Erythroblast (primary cell): ENCODE measurements around the gene CXCL8.

Experiments
- DNase-seq, 2 experiments: peaks; one replicate each; lab custom pipeline; 2025; lab: John Stamatoyannopoulos, UW
- GATA1 ChIP-seq: IDR thresholded peaks from 2 replicates; pipeline ENCODE4 v1.6.1; 2011; ENCODE audit warnings: low read depth, mild to moderate bottlenecking, control low read depth, low read length, moderate library complexity
- POLR2A ChIP-seq: IDR thresholded peaks from 2 replicates; pipeline ENCODE4 v1.6.1; 2011; ENCODE audit warnings: mild to moderate bottlenecking, low read length

CXCL8 gene

DNA sequence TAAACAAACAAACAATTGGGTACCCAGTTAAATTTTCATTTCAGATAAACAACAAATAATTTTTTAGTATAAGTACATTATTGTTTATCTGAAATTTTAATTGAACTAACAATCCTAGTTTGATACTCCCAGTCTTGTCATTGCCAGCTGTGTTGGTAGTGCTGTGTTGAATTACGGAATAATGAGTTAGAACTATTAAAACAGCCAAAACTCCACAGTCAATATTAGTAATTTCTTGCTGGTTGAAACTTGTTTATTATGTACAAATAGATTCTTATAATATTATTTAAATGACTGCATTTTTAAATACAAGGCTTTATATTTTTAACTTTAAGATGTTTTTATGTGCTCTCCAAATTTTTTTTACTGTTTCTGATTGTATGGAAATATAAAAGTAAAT, 2.9 kb downstream of the CXCL8 start:
- DNase-seq: no peak
- TF ChIP-seq POLR2A: no peak
- TF ChIP-seq GATA1: no peak

DNA sequence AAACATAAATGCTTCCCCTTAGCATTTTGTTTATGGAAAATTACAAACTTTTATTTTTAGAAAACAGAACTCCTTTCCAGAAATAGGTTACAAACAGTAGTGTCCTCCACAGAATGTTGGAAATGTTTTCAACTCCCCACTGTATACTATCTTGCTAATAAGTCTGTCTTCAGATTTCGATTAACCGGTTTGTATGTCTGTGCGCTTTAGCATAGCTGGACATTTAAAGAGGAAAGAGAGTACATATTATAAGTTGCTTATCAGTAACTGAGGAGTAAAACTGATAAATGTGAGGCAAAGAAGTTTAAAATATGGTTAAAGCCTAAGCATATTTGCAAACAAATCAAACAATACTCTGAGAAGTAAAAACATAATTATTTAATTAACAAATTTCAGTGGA, 3.4 kb downstream of the CXCL8 start:
- DNase-seq: no peak

DNA sequence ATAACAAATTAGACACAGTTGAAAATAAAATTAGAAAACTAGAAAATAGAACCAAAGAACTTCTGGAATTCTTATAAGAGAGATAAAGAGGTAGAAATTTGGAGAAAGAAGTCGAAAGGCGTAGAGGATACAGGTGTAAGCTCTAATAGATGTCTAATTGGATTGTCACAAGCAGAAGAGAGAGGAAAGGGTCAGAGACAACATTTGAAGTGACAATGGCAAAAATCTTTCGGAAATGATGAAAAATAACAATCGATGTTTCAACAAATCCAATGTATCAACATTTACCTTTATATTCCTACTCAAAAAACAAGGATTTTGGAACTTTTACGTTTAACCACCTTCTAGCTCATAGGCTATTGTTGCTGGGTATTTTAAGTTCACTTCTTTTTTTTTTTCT, 3.8 kb downstream of the CXCL8 start:
- DNase-seq: no peak
- TF ChIP-seq POLR2A (peak; percentile 57), GATA1 (no peak)

More for the DNA sequence above, 3.4 kb downstream of the CXCL8 start:
- TF ChIP-seq GATA1 (no peak), POLR2A (peak; percentile 62)

DNA sequence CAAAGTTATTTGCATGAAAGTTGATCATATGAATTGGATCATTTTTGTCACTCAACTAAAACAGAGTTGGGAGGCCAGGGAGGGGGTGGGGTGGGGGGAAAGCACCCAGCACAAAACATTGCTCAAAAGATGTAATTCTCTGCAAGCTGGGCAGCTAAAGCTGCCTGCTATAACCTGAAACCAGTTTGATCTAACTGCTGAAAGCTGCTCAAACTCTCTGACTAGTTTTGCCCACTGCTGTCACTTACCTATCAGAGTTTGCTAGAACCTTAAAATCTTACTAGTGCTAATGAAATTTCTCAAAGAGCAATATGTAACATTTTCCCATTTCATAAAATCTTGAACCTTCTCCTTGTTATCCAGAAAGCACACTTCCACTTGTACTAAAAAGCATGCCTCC, 10.4 kb downstream of the CXCL8 start:
- no peak for TF ChIP-seq GATA1
- TF ChIP-seq POLR2A: no peak

DNA sequence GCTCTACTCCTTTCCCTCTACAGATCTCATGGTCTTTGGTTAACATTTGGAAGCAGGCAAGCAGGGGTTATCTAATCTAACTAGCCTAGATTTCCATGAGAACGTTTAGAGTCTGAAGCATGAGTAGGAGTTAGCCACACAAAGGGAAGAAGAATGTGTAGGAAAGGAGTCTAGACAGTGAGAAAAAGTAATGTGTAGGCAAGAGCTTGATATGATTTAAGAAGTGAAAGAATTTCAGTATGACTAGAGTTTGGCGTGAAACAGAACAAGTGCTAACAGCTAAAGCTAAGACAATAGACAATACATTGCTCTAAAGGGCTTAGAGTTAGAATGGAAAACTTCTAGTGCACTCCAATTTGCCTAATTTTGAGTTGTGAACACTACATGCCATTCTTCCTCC, 10.8 kb downstream of the CXCL8 start:
- no peak for DNase-seq
- no peak for TF ChIP-seq GATA1
- TF ChIP-seq POLR2A: no peak

More for the DNA sequence above, 10.4 kb downstream of the CXCL8 start:
- DNase-seq: no peak

DNA sequence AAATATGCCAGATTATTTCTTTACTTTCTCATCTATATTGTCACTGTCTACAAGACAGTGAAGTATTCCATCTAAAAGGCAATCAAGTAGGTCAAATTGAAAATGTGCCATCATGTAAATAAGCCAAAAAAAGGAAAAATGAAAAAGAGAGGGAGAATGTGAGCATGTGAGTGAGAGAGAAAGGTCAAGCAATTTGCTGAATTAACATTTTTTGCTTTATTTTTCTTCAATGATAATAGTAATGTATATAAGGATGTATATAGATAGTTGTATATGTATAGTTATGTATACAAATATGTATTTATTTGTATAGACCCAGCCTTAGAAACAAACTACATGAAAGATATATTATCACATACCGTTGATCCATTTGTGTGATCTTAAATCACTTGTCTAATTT, 11.5 kb downstream of the CXCL8 start:
- DNase-seq: no peak
- TF ChIP-seq GATA1 (no peak), POLR2A (no peak)

DNA sequence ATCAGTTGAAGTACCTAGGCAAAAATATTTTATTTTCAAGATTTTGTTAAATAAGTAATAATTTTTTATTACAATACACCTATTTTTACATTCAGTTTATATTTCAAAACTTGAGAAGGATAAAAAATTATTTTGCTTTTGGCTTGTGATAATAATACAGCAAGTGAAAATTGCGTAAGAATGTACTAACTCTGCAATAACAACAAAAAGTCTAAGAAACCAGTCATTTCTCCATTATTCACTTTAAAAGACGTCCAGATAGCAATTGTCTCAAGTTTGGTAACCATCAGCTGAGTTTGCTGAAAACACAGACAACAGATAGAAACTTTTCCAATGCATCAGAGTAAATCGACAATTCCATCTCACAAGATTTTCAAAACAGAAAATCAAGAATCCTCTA, 12.1 kb downstream of the CXCL8 start:
- no peak for DNase-seq
- TF ChIP-seq GATA1 (no peak), POLR2A (no peak)

DNA sequence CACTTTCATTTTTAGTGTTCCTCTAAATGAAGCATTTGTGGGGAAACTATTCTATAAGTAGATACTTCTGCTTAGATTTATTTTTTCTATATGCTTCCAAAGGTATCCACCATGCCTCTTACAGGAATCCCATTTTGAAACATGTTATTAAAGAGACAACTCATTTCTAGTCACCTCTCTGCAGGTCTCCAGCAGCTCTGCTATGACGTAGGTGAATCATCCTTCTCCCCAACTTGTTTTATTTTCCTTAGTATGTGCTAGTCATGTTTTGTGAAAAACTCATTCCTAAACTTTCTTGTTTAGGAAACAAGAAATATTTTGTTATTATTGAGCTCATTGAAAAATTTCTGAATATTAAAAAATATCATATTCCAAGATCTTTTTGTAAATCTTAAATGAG, 12.8 kb downstream of the CXCL8 start:
- TF ChIP-seq POLR2A: no peak
- TF ChIP-seq GATA1: no peak
- DNase-seq: no peak

DNA sequence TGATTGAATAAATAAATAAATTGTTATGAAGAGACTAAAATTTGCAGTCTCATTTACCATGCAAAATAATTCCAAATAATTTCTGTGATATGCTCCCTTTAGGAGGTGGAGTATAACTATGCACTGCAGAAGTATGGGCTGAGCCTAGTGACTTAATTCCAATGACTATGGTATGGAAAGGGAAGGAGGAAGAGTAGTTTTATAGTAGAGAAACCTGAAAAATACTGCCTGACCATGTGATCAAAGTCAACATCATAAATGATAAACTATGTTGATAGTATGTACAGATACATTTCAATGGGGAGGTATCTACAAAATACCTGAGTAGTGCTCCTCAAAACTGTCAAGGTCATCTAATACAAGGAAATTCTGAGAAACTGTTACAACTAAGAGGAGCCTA, 14.6 kb downstream of the CXCL8 start:
- DNase-seq: no peak
- no peak for TF ChIP-seq GATA1
- no peak for TF ChIP-seq POLR2A

DNA sequence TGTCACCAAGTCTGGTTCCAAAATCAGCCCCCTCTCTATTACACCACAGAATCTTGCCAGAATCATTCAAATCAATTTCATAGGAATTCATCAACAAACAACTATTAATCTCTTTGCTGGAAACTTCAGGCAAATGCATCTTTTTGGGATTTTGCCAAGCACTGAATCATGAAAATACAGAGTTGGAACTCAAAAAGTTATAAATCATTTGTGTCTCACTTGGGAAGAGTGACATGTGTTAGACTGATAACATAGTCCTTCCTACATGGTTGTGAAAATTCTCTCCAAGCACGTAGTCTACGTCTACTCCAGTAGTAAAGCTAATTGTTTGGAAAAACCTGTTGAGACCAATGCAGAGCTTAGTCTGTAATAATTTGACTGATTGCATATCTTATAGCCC, 19.0 kb downstream of the CXCL8 start:
- no peak for TF ChIP-seq POLR2A
- TF ChIP-seq GATA1: no peak
- no peak for DNase-seq

DNA sequence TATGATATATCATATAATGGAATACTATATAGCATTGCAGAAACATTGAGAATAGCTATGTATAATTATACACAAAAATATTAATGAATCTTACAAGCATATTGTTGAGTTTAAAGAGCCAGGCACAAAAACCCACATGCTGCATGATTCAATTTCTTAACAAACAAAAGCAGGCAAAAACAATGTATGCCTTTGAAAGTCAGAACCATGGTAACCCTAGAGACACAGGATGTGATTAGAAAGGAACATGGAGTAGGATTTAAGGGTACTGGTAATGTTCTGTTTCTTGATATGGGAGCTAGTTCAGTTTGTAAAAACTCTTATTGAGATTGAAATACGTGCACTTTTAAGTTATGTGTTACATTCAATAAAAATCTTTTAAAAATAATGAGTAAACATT, 21.5 kb downstream of the CXCL8 start:
- no peak for DNase-seq
- TF ChIP-seq GATA1 (no peak), POLR2A (no peak)

DNA sequence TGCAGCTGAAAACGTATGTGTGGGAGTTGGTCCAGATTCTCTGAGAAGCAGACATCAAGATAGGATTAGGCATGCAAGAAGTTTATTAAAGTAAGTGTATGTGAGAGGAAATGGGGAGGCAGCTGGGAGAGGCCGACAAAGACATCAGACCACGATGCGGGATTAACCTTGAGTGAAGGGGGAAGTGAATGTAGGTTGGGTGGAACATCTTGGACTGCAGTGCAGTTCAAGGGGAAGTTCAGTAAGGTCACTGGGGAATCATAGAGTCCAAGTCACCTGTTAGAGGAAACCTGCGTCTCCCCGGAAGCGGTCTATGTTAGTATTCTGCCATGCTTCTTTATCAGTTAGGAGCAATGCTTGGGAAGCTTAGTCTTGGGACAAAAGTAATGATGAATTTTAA, 22.0 kb downstream of the CXCL8 start:
- DNase-seq: no peak
- no peak for TF ChIP-seq POLR2A
- no peak for TF ChIP-seq GATA1

DNA sequence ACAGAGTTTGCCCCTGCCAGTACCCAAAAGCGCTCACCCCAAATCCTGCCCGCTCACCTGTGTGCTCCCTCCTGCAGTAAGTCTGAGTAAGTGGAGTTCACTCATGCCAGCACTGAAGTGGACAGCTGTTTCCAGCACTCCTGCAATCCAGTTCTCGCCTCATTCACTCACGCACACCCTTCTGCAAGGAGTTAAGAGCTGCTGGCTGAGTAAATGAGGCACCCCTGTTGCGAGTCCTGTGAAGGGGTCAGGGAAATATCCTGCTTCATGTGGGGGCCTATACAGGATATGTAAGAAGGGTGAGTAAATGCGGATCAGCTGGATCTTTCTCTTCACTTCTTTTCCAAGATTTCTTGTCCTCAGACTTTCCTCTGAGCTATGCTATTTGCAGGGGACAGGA, 23.5 kb downstream of the CXCL8 start:
- DNase-seq: no peak
- no peak for TF ChIP-seq POLR2A
- no peak for TF ChIP-seq GATA1

DNA sequence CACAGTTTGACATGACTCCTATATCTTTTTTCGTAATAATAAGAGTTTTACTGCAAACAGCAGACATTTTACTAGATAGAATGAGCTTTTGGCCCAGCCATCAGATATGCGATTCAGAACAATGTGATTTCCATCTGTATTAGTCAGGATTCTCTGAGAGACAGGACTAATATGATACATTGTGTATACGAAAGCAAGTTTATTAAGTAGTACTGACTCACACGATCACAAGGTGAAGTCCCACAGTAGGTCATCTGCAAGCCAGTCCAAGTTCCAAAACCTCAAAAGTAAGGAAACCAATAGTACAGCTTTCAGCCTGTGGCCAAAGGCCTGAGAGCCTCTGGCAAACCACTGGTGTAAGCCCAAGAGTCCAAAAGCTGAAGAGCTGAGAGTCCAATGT, 24.1 kb downstream of the CXCL8 start:
- no peak for DNase-seq
- TF ChIP-seq GATA1 (no peak), POLR2A (no peak)

DNA sequence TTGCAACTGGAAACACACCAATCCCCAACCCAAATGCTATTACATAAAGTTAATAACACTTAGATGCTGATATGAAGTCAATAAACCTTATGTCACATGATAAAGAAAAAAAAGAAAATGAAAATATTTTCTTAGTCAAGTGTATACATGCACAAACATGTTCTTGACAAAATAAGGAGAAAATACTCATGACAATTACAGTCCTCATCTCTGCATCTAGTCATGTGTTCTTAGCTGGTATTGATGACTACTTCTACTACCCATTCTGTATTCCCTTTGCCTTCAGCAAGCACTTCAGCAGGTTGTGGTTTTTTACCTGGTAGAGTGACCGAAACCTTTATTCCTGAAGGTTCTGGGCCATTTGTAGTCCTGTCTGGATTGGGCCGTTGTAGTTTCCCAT, 24.9 kb downstream of the CXCL8 start:
- TF ChIP-seq GATA1 (no peak), POLR2A (no peak)

DNA sequence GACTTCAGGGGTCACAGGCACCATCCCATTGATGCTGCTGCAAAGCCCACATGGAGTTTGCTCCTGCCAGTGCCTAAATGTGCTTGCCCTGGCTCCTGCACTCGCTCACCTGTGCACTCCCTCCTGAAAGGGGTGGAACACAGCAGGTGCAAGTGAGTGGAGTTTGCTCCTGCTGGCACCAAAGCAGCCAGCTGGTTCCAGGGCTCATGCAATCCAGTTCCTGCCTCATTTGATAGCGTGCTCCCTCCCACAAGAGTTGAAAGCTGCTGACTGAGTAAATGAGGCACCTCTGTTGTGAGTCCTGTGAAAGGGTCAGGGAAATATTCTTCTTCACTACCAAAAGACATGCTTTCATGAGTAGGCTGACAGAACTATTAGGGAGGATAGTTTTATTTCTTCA, 30.5 kb downstream of the CXCL8 start:
- TF ChIP-seq POLR2A: no peak
- TF ChIP-seq GATA1: no peak
- DNase-seq: no peak

More for the DNA sequence above, 24.9 kb downstream of the CXCL8 start:
- DNase-seq: no peak
